Islet of Langerhans (tissue), 1 donor: ENCODE results near the gene ARHGAP9.

Source experiments
- FAIRE-seq: peaks from one replicate; lab custom pipeline; 2011; peaks lifted over from hg19 to GRCh38; lab: Jason Lieb, UNC

ARHGAP9 gene

DNA sequence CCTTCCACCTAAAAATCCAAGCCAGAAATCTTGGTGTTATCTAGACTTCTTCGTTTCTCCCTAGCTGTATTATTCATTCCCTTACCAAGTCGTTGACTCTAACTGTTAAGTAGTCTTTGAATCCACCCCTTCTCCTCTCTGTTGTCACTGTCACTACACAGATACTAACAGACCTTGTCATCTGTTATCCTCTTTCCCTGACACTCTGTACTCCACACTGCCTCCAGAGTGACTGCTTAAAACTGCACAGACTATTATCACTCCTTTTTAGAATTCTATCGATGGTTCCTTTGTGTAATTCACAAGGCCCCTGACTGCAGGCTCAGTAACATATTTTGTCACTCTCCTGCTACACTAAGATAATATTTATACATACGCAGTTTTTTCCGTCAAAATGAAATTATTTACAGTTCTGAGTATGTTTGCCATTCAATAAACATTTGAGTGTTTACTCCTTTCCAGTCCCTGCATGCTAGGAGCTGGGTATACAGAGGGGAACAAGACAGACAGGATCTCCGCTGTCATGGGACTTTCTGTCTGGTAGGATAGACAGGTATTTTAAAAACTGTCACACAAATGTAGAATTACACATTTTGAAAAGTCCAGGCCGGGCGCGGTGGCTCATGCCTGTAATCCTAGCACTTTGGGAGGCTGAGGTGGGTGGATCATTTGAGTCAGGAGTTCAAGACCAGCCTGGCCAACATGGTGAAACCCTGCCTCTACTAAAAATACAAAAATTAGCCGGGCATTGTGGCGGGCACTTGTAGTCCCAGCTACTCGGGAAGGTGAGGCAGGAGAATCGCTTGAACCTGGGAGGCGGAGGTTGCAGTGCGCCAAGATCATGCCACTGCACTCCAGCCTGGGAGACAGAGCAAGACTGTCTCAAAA lies 12.0 kb upstream of the ARHGAP9 start:
- FAIRE-seq, result no peak

- no peak for FAIRE-seq
Measured at GRCh38 chr12:57490126-57490525, 10.5 kb upstream of the ARHGAP9 start.

GRCh38 chr12:57489157-57489641 lies 9.5 kb upstream of the ARHGAP9 start:
- no peak for FAIRE-seq

GRCh38 chr12:57488402-57489156 lies 8.9 kb upstream of the ARHGAP9 start:
- no peak for FAIRE-seq

DNA sequence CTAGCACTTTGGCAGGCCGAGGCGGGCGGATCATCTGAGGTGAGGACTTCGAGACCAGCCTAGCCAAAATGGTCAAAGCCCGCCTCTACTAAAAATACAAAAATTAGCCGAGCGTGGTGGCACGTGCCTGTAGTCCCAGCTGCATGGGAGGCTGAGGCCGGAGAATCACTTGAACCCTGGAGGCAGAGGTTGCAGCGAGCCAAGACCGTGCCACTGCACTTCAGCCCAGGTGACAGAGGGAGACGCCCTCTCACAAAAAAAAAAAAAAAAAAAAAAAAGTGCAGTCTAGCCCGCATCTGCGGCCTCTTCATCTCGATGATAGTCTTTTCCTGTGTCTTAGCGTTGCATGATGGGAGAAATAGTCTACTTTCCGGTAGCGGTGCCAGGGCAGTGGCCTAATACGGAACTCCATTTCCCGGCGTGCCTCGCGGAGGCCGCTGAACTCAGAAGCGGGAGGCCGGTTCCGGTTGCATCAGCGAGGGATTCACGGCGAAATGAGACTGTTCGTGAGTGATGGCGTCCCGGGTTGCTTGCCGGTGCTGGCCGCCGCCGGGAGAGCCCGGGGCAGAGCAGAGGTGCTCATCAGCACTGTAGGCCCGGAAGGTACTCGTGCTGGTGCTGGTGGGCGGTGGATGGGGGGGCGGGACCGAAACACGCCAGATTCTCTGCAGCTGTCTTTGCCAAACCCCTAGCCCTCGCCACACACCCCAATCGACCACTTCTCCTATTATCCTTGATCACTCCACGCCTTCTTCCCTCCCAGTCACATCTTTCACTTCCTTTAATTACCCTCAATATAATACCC lies 8.1 kb upstream of the ARHGAP9 start, which contains the start of gene MARS1:
Gene MARS1, plus strand, starts transcription at position 472 of the 805 bp plus-strand sequence. Its CDS starts 23 bp downstream, at position 495.
- FAIRE-seq, result peak; percentile 81

GRCh38 chr12:57487055-57487596 lies 7.5 kb upstream of the ARHGAP9 start:
- FAIRE-seq, result no peak

- no peak for FAIRE-seq
Measured at GRCh38 chr12:57485695-57486094, 6.0 kb upstream of the ARHGAP9 start.

- FAIRE-seq, result no peak
Measured at GRCh38 chr12:57483466-57483865, 3.8 kb upstream of the ARHGAP9 start.

GRCh38 chr12:57481671-57482070 lies 2.0 kb upstream of the ARHGAP9 start:
- FAIRE-seq, result no peak

DNA sequence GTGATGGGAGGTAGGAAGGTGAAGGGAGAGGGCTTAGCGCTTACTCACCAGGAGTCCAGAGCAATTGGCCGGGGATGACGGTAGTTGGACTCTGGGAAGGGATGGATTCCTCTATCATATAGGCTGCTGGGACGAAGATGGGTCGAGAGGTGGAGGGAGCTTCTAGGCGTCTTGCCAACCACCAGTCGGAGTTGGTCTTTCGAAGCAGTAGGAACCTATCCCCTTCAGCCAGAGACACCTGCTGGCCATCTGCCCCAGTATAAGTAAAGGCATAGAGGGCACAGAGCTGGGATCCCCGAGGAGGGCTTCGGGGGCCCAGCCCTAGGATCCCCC lies 657 bp downstream of the ARHGAP9 start:
- no peak for FAIRE-seq

DNA sequence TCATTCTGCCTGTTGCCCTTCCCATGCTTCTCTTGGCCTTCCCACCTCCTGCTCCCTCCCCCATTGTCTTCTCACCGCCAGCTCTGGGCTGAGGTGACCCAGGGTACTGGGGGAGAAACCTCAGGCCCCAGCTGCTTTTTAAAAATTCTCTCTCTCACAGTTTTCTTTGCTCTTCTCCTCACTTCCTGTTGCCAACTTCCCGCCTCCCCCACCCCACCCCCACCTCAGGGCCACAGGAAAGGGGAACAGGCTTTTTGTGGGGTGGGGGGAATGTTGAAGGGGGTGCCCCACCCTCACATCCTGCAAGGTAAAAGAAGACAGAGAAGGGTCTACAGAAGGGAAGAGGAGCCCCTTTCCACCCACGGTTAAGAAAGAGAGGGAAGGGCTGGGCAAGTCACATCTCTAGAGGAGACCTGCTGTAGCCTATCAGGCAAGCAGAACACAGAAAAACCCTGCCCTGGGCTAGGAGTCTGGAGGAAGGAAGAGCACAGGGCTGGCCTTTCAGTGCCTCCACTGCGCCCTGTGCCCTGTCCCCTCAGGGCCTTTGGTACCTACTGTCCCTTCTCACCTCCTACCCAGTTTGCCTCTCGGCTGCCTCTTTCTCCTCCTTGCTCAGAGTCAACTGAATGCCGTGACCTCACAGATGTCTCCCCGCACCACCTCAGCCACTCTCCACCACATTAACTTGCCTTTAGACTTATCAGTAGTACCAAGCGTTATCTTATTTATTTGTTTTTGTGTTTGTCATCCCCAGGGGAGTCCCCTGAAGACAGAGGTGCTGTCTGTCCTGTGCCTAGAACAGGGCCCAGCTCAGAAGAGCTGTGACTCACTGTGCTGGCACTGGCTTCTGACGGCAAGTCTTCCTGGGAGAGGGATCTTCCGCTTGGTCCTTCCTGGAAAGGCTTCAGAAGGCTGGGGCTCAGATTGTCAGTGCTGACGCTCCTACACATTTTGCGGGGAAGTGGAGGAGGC lies 1.7 kb downstream of the ARHGAP9 start:
- no peak for FAIRE-seq

DNA sequence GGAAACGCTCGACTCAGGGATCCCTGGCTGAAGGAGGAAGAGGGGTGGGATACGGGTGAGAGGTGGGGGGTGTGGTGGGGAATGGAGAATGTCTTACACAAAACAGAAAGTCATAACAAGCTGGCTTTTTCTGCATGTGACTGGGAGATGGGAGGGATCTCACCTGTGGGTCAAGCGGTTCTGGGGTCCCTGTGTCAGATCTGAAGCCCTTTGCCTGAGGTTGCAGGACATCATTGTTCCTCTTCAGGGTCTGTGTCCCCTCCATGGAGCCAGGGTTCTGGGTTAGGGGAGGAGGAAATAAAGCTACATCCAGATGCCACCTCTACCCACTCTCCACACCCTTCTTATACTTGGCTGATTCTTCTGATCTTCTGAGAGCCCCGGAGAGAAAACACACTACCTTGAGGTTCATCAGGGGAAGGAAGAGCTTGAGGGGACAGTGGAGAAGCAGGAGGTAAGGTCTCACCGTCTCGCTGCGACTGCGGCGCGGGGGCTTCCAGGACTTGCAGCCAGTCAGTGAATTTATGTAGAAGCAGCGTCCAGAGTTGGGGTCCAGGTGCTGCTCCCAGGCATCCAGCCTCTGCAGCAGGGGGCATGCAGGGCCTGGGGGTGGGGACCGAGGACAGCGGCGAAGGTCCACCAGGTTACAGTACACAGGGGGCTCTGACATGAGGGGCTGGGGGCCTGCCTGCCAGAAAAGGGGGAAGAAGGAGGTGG lies 2.5 kb downstream of the ARHGAP9 start:
- FAIRE-seq, result no peak

GRCh38 chr12:57476162-57476992 lies 3.3 kb downstream of the ARHGAP9 start:
- FAIRE-seq, result no peak

DNA sequence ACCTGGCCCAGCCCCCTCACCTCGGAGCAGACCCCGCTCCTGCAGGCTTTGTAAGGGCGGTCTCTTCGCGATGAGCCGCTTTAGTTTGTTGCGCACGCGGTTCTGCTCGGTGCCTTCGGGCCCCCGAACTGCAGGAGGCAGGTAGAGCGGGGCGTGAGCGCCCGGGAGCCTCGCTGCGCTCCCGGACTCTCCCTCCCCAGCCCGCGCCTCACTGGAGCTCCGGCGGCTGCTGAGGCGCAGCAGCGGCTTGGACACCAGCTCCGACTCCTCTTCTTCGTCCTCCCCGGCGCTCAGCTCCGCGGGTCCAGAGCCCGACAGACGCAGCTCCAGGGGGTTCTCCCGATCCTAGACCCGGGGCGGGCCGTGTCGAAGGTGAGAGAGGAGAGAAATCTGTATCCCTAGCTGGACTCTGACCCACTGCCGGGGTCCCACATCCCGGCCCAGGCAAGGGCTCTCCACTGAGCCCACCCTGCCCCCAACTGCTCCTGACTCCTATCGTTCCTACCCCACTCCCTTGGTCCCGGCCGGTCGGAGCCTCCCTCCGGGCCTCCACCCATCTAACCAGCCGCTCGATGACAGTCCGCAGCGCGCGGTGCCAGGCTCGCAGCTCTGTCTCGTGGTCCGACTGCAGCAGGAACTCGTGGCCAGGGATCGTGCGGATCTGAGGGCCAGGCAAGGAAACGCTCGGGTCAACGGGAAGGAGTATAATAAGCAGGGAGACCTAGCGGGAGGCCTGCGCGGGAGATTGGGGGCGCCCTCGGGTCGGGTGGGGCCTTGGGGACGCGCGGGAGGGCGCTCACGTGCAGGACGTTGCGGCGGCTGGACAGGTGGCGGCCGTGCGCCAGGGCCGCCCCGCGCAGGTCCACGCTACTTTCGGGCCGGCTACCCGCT lies 4.2 kb downstream of the ARHGAP9 start:
- no peak for FAIRE-seq

- no peak for FAIRE-seq
Measured at GRCh38 chr12:57474862-57475261, 4.8 kb downstream of the ARHGAP9 start.

DNA sequence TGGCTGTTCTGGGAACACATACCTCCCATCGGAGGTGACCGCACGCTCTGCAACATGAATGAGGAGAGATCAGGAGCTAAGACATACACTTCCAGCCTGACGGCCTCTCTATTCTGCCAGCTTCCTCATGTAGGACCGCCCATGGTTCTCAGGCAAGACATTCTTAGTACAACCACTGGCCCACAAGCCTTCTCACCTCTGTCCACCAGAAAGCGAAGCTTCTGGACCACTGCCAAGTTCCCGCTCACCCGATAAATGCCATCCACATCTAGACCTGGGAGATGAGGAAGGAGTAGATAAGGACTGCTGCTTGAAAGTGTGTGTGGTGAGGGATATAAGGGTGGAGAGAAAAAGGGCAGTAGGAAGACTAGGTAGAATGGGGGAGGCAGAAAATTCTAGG lies 5.2 kb downstream of the ARHGAP9 start:
- no peak for FAIRE-seq

DNA sequence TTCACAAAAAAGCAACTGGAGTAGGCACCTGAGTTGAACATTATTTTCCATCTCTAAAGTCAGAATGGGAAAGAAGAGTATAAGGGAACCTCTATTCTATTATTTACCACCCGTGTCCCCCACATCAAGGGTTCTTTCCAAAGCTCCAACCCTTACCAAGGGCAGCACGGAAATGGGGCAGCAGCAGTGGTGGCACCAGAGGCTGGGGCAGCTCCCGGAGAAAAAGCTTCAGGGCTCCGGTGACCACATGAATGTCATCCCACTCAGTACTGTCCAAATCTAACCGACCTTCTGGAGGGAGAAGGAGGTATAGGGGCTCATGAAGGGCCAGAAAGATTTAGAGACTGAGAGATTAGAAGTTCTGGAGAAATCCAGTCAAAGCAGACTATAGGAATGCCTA lies 5.8 kb downstream of the ARHGAP9 start:
- no peak for FAIRE-seq

GRCh38 chr12:57473392-57473791 lies 6.3 kb downstream of the ARHGAP9 start:
- FAIRE-seq, result no peak
